ENCODE results near the gene XYLT1.

The XYLT1 gene

GRCh38 chr16:17246974-17247732 is 223.6 kb downstream of the XYLT1 start:
- DNase-seq: no peak

DNA sequence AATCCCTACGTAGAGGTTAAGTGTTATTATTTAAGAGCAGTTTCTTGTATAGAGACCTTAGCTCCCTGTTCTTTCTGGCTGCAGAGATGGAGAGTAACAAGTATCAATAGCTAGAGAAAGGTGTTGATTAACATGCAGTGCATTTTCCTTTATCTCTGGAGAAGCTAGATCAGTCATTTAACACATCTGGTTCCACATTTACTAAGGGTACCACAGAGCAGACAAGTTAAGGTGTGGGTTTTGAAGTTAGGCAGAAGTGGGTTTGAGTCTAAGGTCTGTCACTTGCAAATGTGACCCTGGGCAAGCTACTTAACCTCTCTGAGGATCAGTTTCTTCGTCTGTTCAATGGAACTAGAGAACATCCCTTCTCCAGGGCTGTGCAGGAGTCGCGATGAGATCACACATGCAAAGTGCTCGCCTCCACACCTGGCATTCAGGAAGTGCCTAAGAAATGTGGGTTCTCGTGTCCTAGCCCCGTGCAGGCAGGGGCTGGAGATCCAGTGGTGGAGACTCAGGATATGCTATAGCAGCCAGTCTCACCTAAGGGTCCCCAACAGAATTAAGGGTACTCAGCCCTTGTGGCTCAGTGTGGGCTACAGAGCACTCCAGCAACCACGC is 224.4 kb downstream of the XYLT1 start:
- no peak for DNase-seq

- DNase-seq: no peak
Observed at GRCh38 chr16:17245776-17246175, 225.0 kb downstream of the XYLT1 start.

- no peak for DNase-seq
Observed at GRCh38 chr16:17244872-17245551, 225.7 kb downstream of the XYLT1 start.

GRCh38 chr16:17241264-17241835 is 229.4 kb downstream of the XYLT1 start:
- DNase-seq: no peak

- DNase-seq: no peak
Observed at GRCh38 chr16:17238285-17239028, 232.3 kb downstream of the XYLT1 start.

GRCh38 chr16:17237350-17237944 is 233.3 kb downstream of the XYLT1 start:
- DNase-seq: no peak

GRCh38 chr16:17235147-17235815 is 235.5 kb downstream of the XYLT1 start:
- no peak for DNase-seq

DNA sequence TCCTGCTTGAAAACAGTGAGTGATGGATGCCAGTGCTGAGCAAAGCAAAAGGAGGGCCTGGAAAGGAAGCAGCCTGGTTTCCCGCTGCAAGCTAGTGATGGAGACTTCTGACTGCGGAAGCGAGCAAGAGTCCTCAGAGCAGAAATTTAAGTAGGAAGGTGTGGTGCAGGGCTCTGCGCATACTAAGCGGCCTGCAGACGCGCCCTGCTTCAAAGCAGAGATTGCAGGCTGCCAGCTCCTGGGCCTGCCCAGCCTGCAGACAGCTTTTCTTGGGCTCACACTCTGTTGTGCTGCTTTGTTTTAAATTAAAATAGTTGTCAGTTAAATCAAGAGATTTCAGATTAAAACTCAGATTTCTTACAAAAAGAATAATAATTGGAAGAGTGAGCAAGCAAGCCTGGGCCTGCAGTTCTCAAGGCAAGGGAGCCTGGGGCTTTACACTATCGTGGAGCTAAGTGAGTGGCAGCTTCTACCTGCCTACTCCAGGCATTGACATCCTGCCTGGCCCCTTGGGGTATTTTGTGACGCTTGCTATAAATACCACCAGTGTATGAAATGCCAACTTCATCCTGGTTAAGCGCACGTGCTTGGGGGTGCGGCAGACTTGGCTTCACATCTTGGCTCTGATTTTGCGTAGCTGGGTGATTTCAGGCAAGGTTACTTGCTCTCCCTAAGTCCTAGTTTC is 237.3 kb downstream of the XYLT1 start:
- no peak for DNase-seq

- no peak for DNase-seq
Observed at GRCh38 chr16:17232487-17232886, 238.3 kb downstream of the XYLT1 start.

GRCh38 chr16:17231972-17232371 is 238.8 kb downstream of the XYLT1 start:
- DNase-seq: no peak

DNA sequence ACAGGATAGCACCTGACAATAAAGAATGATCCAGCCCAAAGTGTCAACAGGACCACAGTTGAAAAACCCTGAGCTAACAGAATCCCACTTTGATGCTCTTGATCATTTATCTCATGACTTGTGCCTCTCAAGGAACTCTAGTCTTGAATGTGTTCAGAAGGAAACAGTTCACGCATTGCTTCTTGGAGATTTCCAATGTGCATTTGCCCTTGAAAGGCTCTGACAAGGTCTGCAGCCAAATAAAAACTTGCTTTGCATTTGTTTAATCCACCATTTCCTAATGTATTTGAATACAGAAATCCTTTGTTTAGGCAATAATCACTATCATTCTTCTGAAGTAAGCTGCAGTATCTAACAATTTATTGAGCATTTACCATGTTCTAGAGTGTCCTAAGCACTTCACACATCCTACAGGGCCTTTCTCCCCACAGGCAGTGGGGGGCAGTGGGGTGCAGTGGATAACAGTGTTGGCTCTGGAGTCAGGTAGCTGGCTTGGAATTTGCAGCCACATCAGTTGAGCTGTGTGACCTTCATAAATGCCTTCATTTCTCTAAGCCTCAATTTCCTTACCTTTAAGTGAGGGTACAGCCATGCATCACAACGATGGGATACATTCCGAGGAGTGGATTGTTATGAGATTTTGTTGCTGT is 239.7 kb downstream of the XYLT1 start:
- DNase-seq: no peak

GRCh38 chr16:17229766-17230165 is 241.0 kb downstream of the XYLT1 start:
- DNase-seq: no peak

- no peak for DNase-seq
Observed at GRCh38 chr16:17229131-17229530, 241.6 kb downstream of the XYLT1 start.

GRCh38 chr16:17228708-17229055 is 242.1 kb downstream of the XYLT1 start:
- DNase-seq: no peak

- DNase-seq: no peak
Observed at GRCh38 chr16:17228048-17228707, 242.6 kb downstream of the XYLT1 start.

DNA sequence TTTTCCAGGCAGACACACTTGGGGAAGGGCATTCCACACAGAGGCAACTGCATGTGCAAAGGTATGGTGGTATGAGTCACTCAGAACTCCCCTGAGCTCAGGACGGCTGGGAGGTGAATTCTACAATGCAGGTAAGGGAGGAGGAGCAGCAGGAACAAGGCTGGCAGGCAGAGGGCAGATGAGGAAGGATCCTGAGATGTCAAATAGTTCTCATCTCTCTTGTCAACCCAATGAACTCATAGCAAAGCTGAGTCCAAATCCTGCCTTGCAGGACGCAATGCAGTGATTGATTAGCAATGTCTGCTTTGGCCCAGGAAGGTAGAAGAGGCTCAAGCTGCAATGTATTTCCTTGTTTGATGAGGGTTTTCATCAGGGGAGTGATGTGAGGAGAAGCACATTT is 243.5 kb downstream of the XYLT1 start:
- DNase-seq: no peak

GRCh38 chr16:17225541-17225940 is 245.2 kb downstream of the XYLT1 start:
- DNase-seq: no peak

DNA sequence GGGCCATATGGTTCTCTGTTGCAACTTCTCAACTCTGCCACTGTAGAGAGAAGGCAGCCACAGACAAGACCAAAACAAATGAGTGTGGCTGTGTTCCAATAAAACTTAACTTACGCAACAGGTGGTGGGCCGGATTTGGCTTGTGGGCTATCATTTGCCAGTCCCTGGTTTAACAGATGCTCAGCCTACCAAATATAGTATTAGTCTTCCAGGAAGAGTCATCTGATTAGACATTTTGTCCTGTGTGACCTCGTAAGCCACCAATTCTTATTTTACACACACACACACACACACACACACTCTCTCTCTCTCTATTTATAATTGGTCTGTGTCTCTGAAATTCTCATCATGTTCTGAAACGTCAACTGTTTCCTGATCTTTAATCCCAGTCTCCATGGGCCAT is 245.9 kb downstream of the XYLT1 start:
- no peak for DNase-seq

DNA sequence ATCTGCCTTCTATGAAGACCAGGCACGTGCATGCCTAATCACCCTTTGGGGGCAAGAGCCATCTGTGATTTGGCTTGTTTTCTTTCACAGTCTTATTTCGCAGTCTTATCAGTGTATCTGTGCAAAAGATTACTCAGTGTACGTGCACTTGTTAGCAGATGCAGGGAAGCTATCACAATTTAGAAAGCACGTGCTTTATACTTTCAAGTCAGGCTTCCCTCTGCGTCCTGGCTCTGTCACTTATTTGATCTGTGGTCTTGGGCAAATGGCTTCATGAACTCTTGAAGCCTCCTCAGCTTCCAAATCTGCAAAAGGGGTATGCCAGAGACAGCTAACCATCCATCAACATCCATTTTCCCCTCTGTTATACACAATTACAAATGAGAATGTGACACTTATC is 246.4 kb downstream of the XYLT1 start:
- DNase-seq: no peak

All from NCI-H187 (cell line).